ENCODE data around the gene LMAN2.

LMAN2 gene

GRCh38 chr5:177334155-177334551, 17.3 kb downstream of the LMAN2 start:
- H3K9ac ChIP-seq = no peak overlapping the region
- no peak overlapping the region for H3K4me3 ChIP-seq (ENCODE audit: low read depth, low read length)
- H3K4me2 ChIP-seq (ENCODE audit: low read length) = no peak overlapping the region
- H3K79me2 ChIP-seq = peaks cover 30% of the 10 kb centered on the region
- H3K9me3 ChIP-seq (ENCODE audit: control insufficient read depth, low read length) = no peaks in the 10 kb centered on the region
- H3K27me3 ChIP-seq (ENCODE audit: control insufficient read depth, insufficient read depth, low read length) = no peaks in the 10 kb centered on the region
- no peak overlapping the region for H2AFZ ChIP-seq
- H3K4me1 ChIP-seq = no peaks in the 10 kb centered on the region
- no peak for TF ChIP-seq CTCF (IDR thresholded peaks at IDR 0.05)
- H3K36me3 ChIP-seq (ENCODE audit: control insufficient read depth, insufficient read depth, low read length) = no peaks in the 10 kb centered on the region
- H3K27ac ChIP-seq = no peak overlapping the region

- H3K27ac ChIP-seq = no peak overlapping the region
- no peaks in the 10 kb centered on the region for H3K27me3 ChIP-seq (ENCODE audit: control insufficient read depth, insufficient read depth, low read length)
- H3K4me1 ChIP-seq = no peaks in the 10 kb centered on the region
- no peak overlapping the region for H3K9ac ChIP-seq
- peaks cover 29% of the 10 kb centered on the region for H3K79me2 ChIP-seq
- H3K36me3 ChIP-seq (ENCODE audit: control insufficient read depth, insufficient read depth, low read length) = no peaks in the 10 kb centered on the region
- no peak overlapping the region for H3K4me3 ChIP-seq (ENCODE audit: low read depth, low read length)
- H3K4me2 ChIP-seq (ENCODE audit: low read length) = no peak overlapping the region
- TF ChIP-seq CTCF (IDR thresholded peaks at IDR 0.05) = no peak
- no peak overlapping the region for H2AFZ ChIP-seq
- H3K9me3 ChIP-seq (ENCODE audit: control insufficient read depth, low read length) = no peaks in the 10 kb centered on the region
Measured at GRCh38 chr5:177333420-177334154, 17.9 kb downstream of the LMAN2 start.

- H3K4me2 ChIP-seq (ENCODE audit: low read length) = no peak overlapping the region
- TF ChIP-seq CTCF (IDR thresholded peaks at IDR 0.05) = no peak
Measured at GRCh38 chr5:177332896-177333260, 18.6 kb downstream of the LMAN2 start.

GRCh38 chr5:177332031-177332895, 19.2 kb downstream of the LMAN2 start:
- no peaks in the 10 kb centered on the region for H3K27me3 ChIP-seq (ENCODE audit: control insufficient read depth, insufficient read depth, low read length)
- no peaks in the 10 kb centered on the region for H3K4me1 ChIP-seq
- peaks cover 23% of the 10 kb centered on the region for H3K79me2 ChIP-seq
- H3K9ac ChIP-seq = no peak overlapping the region
- H3K36me3 ChIP-seq (ENCODE audit: control insufficient read depth, insufficient read depth, low read length) = no peaks in the 10 kb centered on the region
- no peak overlapping the region for H2AFZ ChIP-seq
- H3K9me3 ChIP-seq (ENCODE audit: control insufficient read depth, low read length) = no peaks in the 10 kb centered on the region
- H3K4me3 ChIP-seq (ENCODE audit: low read depth, low read length) = no peak overlapping the region
- H3K4me2 ChIP-seq (ENCODE audit: low read length) = no peak overlapping the region
- no peak overlapping the region for H3K27ac ChIP-seq
- TF ChIP-seq CTCF (IDR thresholded peaks at IDR 0.05) = no peak

More at GRCh38 chr5:177332896-177333260, 18.6 kb downstream of the LMAN2 start:
- Histone ChIP-seq H3K9ac (no peak overlapping the region), H2AFZ (no peak overlapping the region), H3K4me3 (ENCODE audit: low read depth, low read length) (no peak overlapping the region), H3K27me3 (ENCODE audit: control insufficient read depth, insufficient read depth, low read length) (no peaks in the 10 kb centered on the region), H3K79me2 (peaks cover 24% of the 10 kb centered on the region), H3K4me1 (no peaks in the 10 kb centered on the region), H3K27ac (no peak overlapping the region), H3K36me3 (ENCODE audit: control insufficient read depth, insufficient read depth, low read length) (no peaks in the 10 kb centered on the region), H3K9me3 (ENCODE audit: control insufficient read depth, low read length) (no peaks in the 10 kb centered on the region)

Measured in parathyroid adenoma (tissue), 2 donors.